GM21515 (cell line): ENCODE measurements around the gene KCNA10.
"Not testable (repeated sequence)": the region's sequence is repeated elsewhere in the genome, so short reads cannot be mapped to it uniquely, and the experiment has no call there.

Source experiments
- ATAC-seq: cut with Tn5 transposase; IDR thresholded peaks from one replicate; pipeline ENCODE4 v1.9.1; 2021; ENCODE audit not compliant: unreplicated experiment

KCNA10 gene

GRCh38 chr1:110535985-110536384 lies 17.0 kb upstream of the KCNA10 start:
- ATAC-seq: no peak

- no peak for ATAC-seq
Measured at GRCh38 chr1:110533230-110533629, 14.3 kb upstream of the KCNA10 start.

GRCh38 chr1:110529011-110529410 lies 10.0 kb upstream of the KCNA10 start:
- ATAC-seq: no peak

- no peak for ATAC-seq
Measured at GRCh38 chr1:110526201-110526780, 7.3 kb upstream of the KCNA10 start.

- no peak for ATAC-seq
Measured at GRCh38 chr1:110525249-110525595, 6.2 kb upstream of the KCNA10 start.

GRCh38 chr1:110524311-110525248 lies 5.6 kb upstream of the KCNA10 start:
- no peak for ATAC-seq

- ATAC-seq: no peak
Measured at GRCh38 chr1:110523011-110523410, 4.0 kb upstream of the KCNA10 start.

GRCh38 chr1:110522560-110522959 lies 3.6 kb upstream of the KCNA10 start:
- no peak for ATAC-seq

GRCh38 chr1:110520827-110521226 lies 1.9 kb upstream of the KCNA10 start:
- no peak for ATAC-seq

GRCh38 chr1:110515891-110516290 lies 3.1 kb downstream of the KCNA10 start:
- no peak for ATAC-seq

- no peak for ATAC-seq
Measured at GRCh38 chr1:110515041-110515440, 3.9 kb downstream of the KCNA10 start.

GRCh38 chr1:110513511-110513910 lies 5.5 kb downstream of the KCNA10 start:
- no peak for ATAC-seq

- ATAC-seq: no peak
Measured at GRCh38 chr1:110511436-110511835, 7.5 kb downstream of the KCNA10 start.

- ATAC-seq: not testable (repeated sequence)
Measured at GRCh38 chr1:110510921-110511320, 8.1 kb downstream of the KCNA10 start.

- ATAC-seq: no peak
Measured at GRCh38 chr1:110509655-110510054, 9.3 kb downstream of the KCNA10 start.

GRCh38 chr1:110508028-110508940 lies 10.7 kb downstream of the KCNA10 start:
- ATAC-seq: no peak

- ATAC-seq: no peak
Measured at GRCh38 chr1:110506541-110506940, 12.4 kb downstream of the KCNA10 start.

- no peak for ATAC-seq
Measured at GRCh38 chr1:110505596-110505995, 13.4 kb downstream of the KCNA10 start.

- ATAC-seq: no peak
Measured at GRCh38 chr1:110504226-110504625, 14.7 kb downstream of the KCNA10 start.

- ATAC-seq: no peak
Measured at GRCh38 chr1:110503471-110503870, 15.5 kb downstream of the KCNA10 start.

GRCh38 chr1:110502402-110503151 lies 16.4 kb downstream of the KCNA10 start:
- no peak for ATAC-seq
